ENCODE results near the gene TPMT. TPM values are rescaled to one million over a fixed set of nuclear protein-coding genes. Genes with fewer than 3 reads are reported as not detected.

Gene TPMT
- total and polyA plus RNA-seq, 2 of the 13 experiments (the other 11 are each of a cell fraction or from before 2014, with no cell fraction given): 11.1 to 22.8 TPM

GRCh38 chr6:18081025-18081668, 73.7 kb downstream of the TPMT start (continued):
- no peak for TF ChIP-seq ZBTB43 (CRISPR knock-in tag; conservative IDR thresholded peaks at IDR 0.05)
- no peak for TF ChIP-seq ZNF33A (CRISPR knock-in tag; IDR thresholded peaks at IDR 0.05; ENCODE audit: borderline replicate concordance)
- TF ChIP-seq POGZ (CRISPR knock-in tag; IDR thresholded peaks at IDR 0.05): no peak
- no peak for TF ChIP-seq GLI4 (CRISPR knock-in tag; IDR thresholded peaks at IDR 0.05; ENCODE audit: borderline replicate concordance)
- no peak for TF ChIP-seq HNF4G (IDR thresholded peaks at IDR 0.05; ENCODE audit: borderline replicate concordance, low read depth, low read length)
- TF ChIP-seq HNF4G (CRISPR knock-in tag; IDR thresholded peaks at IDR 0.05; ENCODE audit: borderline replicate concordance, low read depth): no peak
- TF ChIP-seq TIGD3 (CRISPR knock-in tag; IDR thresholded peaks at IDR 0.05; ENCODE audit: borderline replicate concordance): no peak
- TF ChIP-seq ZNF274 (CRISPR knock-in tag; IDR thresholded peaks at IDR 0.05): no peak
- TF ChIP-seq POLR2G (IDR thresholded peaks at IDR 0.05; ENCODE audit: low read depth, low read length): no peak
- TF ChIP-seq IRF9 (CRISPR knock-in tag; IDR thresholded peaks at IDR 0.05; ENCODE audit: borderline replicate concordance): no peak
- TF ChIP-seq JUN (CRISPR knock-in tag; IDR thresholded peaks at IDR 0.05): 0 out of 2 replicates have a peak, but pooled peaks have one; percentile 22
- TF ChIP-seq ZNF557 (CRISPR knock-in tag; IDR thresholded peaks at IDR 0.05): no peak
- peak; percentile 87 for TF ChIP-seq ZNF24 (IDR thresholded peaks at IDR 0.05)
- TF ChIP-seq RAD51 (IDR thresholded peaks at IDR 0.05; ENCODE audit: borderline replicate concordance): no peak
- peak; percentile 34 for TF ChIP-seq SKI (IDR thresholded peaks at IDR 0.05; ENCODE audit: partially characterized antibody)
- no peak for TF ChIP-seq PAXIP1 (CRISPR knock-in tag; conservative IDR thresholded peaks at IDR 0.05)
- TF ChIP-seq LRRFIP1 (CRISPR knock-in tag; conservative IDR thresholded peaks at IDR 0.05): no peak
- TF ChIP-seq HNRNPL (IDR thresholded peaks at IDR 0.05; ENCODE audit: low read depth, low read length): no peak
- no peak for TF ChIP-seq MED8 (CRISPR knock-in tag; IDR thresholded peaks at IDR 0.05; ENCODE audit: insufficient replicate concordance)
- peak; percentile 98 for TF ChIP-seq FOSL2 (CRISPR knock-in tag; IDR thresholded peaks at IDR 0.05)

All from HepG2 (cell line).